ENCODE results near the gene ZNF668. TPM values are rescaled to one million over a fixed set of nuclear protein-coding genes. Genes with fewer than 3 reads are reported as not detected.

Gene ZNF668
- total RNA-seq, 4 donors from 2014 or later, result 15.5 to 20.3 (median 16.7) TPM

DNA sequence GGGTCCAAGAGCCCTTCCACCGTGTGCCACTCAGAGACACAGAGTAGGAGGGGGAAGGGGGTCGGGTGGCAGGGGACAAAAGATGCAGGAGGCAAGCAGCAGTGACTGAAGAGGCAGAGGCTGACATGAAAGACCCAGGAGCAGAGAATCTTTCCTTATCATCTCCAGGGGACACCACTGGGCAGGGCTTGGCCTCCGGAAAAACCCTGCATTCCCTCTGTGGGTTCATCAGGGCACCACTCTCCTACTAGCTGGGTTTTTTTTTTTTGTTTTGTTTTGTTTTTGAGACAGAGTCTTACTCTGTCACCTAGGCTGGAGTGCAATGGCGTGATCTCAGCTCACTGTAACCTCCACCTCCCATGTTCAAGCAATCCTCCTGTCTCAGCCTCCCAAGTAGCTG, 42.8 kb downstream of the ZNF668 start:
- H3K27me3 ChIP-seq, result no peaks in the 10 kb centered on the region
- peak overlapping the region in 2 of 4 donors; percentile 99 to 100 for H3K27ac ChIP-seq
- H3K36me3 ChIP-seq, result peaks cover 0 to 3% (median 0%) of the 10 kb centered on the region in 3 donors
- DNase-seq (ENCODE audit: low spot score in 2 of 2), result no peak
- TF ChIP-seq POLR2A (IDR thresholded peaks at IDR 0.05) (no peak), EP300 (IDR thresholded peaks at IDR 0.05) (no peak)
- TF ChIP-seq, protein P1, sequence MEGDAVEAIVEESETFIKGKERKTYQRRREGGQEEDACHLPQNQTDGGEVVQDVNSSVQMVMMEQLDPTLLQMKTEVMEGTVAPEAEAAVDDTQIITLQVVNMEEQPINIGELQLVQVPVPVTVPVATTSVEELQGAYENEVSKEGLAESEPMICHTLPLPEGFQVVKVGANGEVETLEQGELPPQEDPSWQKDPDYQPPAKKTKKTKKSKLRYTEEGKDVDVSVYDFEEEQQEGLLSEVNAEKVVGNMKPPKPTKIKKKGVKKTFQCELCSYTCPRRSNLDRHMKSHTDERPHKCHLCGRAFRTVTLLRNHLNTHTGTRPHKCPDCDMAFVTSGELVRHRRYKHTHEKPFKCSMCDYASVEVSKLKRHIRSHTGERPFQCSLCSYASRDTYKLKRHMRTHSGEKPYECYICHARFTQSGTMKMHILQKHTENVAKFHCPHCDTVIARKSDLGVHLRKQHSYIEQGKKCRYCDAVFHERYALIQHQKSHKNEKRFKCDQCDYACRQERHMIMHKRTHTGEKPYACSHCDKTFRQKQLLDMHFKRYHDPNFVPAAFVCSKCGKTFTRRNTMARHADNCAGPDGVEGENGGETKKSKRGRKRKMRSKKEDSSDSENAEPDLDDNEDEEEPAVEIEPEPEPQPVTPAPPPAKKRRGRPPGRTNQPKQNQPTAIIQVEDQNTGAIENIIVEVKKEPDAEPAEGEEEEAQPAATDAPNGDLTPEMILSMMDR (IDR thresholded peaks at IDR 0.05), result no peak
- WGBS, 2 donors, result 73 to 79% methylated on average over 4 of the region's 4 CpGs
- H3K4me3 ChIP-seq, result no peak overlapping the region
- H3K4me1 ChIP-seq, result peaks cover 0 to 35% (median 6%) of the 10 kb centered on the region in 4 donors
- no peaks in the 10 kb centered on the region for H3K9me3 ChIP-seq

DNA sequence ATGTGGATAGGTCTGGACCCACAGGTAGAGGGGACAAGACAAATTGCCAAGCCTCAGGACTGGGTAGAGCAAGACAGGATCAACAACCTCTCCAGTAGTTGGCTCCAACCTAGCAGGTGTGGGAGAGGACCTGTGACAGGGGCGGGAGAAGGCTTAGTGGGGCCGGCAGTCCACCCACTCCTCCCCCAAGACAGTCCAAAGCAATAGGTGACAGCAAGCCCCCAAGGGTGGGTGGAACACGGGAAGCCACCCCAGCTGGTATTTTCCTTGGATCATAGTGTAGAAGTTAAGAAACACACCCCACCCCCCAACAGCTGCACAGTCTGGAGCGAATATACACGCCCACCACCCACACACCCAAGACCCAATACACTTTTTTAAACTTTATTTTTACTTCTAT, 44.8 kb downstream of the ZNF668 start:
- no peaks in the 10 kb centered on the region for H3K27me3 ChIP-seq
- H3K36me3 ChIP-seq, result no peaks in the 10 kb centered on the region
- TF ChIP-seq, protein P1 (IDR thresholded peaks at IDR 0.05), result no peak
- TF ChIP-seq POLR2A (IDR thresholded peaks at IDR 0.05) (no peak), EP300 (IDR thresholded peaks at IDR 0.05) (no peak)
- 69 to 72% methylated on average over 5 of the region's 5 CpGs for WGBS, 2 donors
- H3K27ac ChIP-seq, result no peak overlapping the region
- H3K4me3 ChIP-seq, result no peak overlapping the region
- H3K4me1 ChIP-seq, result peaks cover 0 to 15% (median 1%) of the 10 kb centered on the region in 4 donors
- H3K9me3 ChIP-seq, result no peaks in the 10 kb centered on the region
- DNase-seq (ENCODE audit: low spot score in 2 of 2), result no peak

DNA sequence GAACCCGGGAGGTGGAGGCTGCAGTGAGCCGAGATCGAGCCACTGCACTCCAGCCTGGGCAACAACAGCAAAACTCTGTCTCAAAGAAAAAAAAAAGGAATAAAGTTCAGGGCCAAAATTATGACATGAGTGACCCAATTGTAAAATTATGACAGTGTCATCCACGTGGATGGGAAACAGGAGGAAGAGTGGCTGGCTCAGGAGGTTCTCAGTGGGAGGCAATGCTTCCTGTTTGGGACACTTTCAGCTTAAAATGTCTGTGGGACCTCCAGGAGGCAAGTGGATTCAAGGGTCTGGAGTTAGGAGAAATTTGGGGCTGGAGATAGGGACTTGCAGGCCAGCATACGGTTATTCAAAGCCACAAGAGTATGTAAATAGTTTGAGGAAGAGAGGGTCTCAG, 48.7 kb downstream of the ZNF668 start:
- Histone ChIP-seq H3K27me3 (no peaks in the 10 kb centered on the region), H3K4me1 (no peaks in the 10 kb centered on the region), H3K36me3 (no peaks in the 10 kb centered on the region), H3K4me3 (no peak overlapping the region), H3K9me3 (no peaks in the 10 kb centered on the region), H3K27ac (no peak overlapping the region)
- WGBS, 2 donors, result 77 to 81% methylated on average over 5 of the region's 5 CpGs
- TF ChIP-seq EP300 (IDR thresholded peaks at IDR 0.05) (no peak), POLR2A (IDR thresholded peaks at IDR 0.05) (no peak)
- TF ChIP-seq, protein P1 (IDR thresholded peaks at IDR 0.05), result no peak
- no peak for DNase-seq (ENCODE audit: low spot score in 2 of 2)

DNA sequence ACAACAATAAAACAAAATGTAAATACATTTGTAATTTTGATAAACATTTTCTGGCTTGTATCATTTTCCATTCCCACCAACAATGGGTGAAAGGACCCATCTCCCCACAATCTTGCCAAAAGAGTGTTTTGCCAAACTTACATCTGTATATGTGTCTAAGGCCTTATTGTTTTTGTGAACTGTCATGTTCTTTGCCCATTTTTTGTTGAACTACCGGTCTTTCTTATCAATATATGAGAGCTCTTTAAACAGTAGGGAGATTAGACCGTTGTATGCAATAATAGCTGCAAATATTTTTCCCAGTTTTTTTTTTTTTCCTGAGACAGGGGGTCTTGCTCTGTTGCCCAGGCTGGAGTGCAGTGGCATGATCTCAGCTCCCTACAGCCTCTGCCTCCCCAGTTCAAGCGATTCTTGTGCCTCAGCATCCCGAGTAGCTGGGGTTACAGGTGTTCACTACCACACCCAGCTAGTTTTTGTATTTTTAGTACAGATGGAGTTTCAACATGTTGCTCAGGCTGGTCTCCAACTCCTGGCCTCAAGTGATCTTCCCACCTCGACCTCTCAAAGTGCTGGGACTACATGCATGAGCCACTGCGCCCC, 50.3 kb downstream of the ZNF668 start:
- no peak for DNase-seq (ENCODE audit: low spot score in 2 of 2)
- H3K36me3 ChIP-seq, result no peaks in the 10 kb centered on the region
- H3K9me3 ChIP-seq, result no peaks in the 10 kb centered on the region
- no peak overlapping the region for H3K27ac ChIP-seq
- H3K27me3 ChIP-seq, result no peaks in the 10 kb centered on the region
- TF ChIP-seq POLR2A (IDR thresholded peaks at IDR 0.05) (no peak), EP300 (IDR thresholded peaks at IDR 0.05) (no peak)
- TF ChIP-seq, protein P1 (IDR thresholded peaks at IDR 0.05), result no peak
- WGBS, 2 donors, result 78 to 85% methylated on average over 6 of the region's 6 CpGs
- no peak overlapping the region for H3K4me3 ChIP-seq
- no peaks in the 10 kb centered on the region for H3K4me1 ChIP-seq

DNA sequence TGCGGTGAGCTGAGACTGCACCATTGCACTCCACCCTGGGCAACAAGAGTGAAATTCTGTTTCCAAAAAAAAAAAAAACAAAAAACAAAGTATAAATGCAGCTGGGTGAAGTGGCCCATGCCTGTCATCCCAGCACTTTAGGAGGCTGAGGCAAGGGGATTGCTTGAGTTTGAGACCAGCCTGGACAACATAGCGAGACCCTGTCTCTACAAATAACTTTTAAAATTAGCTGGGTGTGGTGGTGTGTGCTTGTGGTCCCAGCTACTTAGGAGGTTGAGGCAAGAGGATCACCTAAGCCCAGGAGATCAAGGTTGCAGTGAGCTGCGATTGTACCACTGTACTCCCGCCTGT, 50.8 kb downstream of the ZNF668 start:
- H3K27ac ChIP-seq, result no peak overlapping the region
- H3K9me3 ChIP-seq, result no peaks in the 10 kb centered on the region
- DNase-seq (ENCODE audit: low spot score in 2 of 2), result no peak
- TF ChIP-seq POLR2A (IDR thresholded peaks at IDR 0.05), result no peak
- TF ChIP-seq, protein P1 (IDR thresholded peaks at IDR 0.05), result no peak
- TF ChIP-seq EP300 (IDR thresholded peaks at IDR 0.05), result no peak
- H3K27me3 ChIP-seq, result no peaks in the 10 kb centered on the region
- no peak overlapping the region for H3K4me3 ChIP-seq
- no peaks in the 10 kb centered on the region for H3K4me1 ChIP-seq
- 92 to 95% methylated on average over 4 of the region's 4 CpGs for WGBS, 2 donors
- no peaks in the 10 kb centered on the region for H3K36me3 ChIP-seq
